Endothelial cell of umbilical vein (primary cell): ENCODE results near the gene TNRC6A.

ENCODE experiments used
- CTCF ChIP-seq, 2 donors: IDR thresholded peaks; 1 replicate in 1 of 2; 2 replicates in 1 of 2; pipeline ENCODE4 v1.5.1; 2011; ENCODE audit warnings: low read length in 2 of 2, mild to moderate bottlenecking in 2 of 2, moderate library complexity in 2 of 2, control low read depth in 1 of 2, inconsistent platforms in 1 of 2, low read depth in 1 of 2; ENCODE audit not compliant: insufficient read depth in 1 of 2; ENCODE audit errors: extremely low read depth in 1 of 2
- EZH2 ChIP-seq: IDR thresholded peaks from 2 replicates; pipeline ENCODE4 v1.6.1; 2012; ENCODE audit warnings: borderline replicate concordance, low read depth, mild to moderate bottlenecking, moderate library complexity, low read length, inconsistent platforms; ENCODE audit not compliant: severe bottlenecking

GRCh38 chr16:24789881-24790280 is 60.4 kb downstream of the TNRC6A start:
- TF ChIP-seq EZH2 (no peak), CTCF (IDR thresholded peaks at IDR 0.05; ENCODE audit: extremely low read depth in 1 of 2, insufficient read depth in 1 of 2, low read depth in 1 of 2, low read length in 2 of 2) (no peak)
